GM13977 (cell line): ENCODE data around the gene COL3A1.

ENCODE experiments used
- DNase-seq: peaks from one replicate; pipeline ENCODE4 v3.0.0; 2012; ENCODE audit warnings: low spot score
- CTCF ChIP-seq: IDR thresholded peaks from 2 replicates; pipeline ENCODE4 v1.5.1; 2012; ENCODE audit warnings: mild to moderate bottlenecking, control low read depth; ENCODE audit not compliant: insufficient read depth; ENCODE audit errors: extremely low read depth, missing control alignments
- in situ Hi-C: fragments of 300-500 bp; cut with MboI; formaldehyde crosslinking; loops from one replicate; pipeline ENCODE4 v1.12.0; 2022; ENCODE audit warnings: low sequenced_read_pairs, low pct_unique_long_range_greater_than_20kb, mixed read lengths, inconsistent platforms; ENCODE audit not compliant: unreplicated experiment

COL3A1 gene

GRCh38 chr2:189012351-189012750 lies 38.2 kb downstream of the COL3A1 start:
- no peak for DNase-seq
- in situ Hi-C loops: no loop called here
- no peak for TF ChIP-seq CTCF

- in situ Hi-C loops: no loop called here
- no peak for DNase-seq
- no peak for TF ChIP-seq CTCF
Observed at GRCh38 chr2:189013031-189013430, 38.9 kb downstream of the COL3A1 start.

- in situ Hi-C loops: no loop called here
- no peak for TF ChIP-seq CTCF
- no peak for DNase-seq
Observed at GRCh38 chr2:189013671-189014448, 39.7 kb downstream of the COL3A1 start.

GRCh38 chr2:189014449-189015138 lies 40.4 kb downstream of the COL3A1 start:
- no peak for TF ChIP-seq CTCF
- in situ Hi-C loops: no loop called here

GRCh38 chr2:189015359-189015758 lies 41.2 kb downstream of the COL3A1 start:
- DNase-seq: no peak
- no peak for TF ChIP-seq CTCF
- in situ Hi-C loops: no loop called here

More at GRCh38 chr2:189014449-189015138, 40.4 kb downstream of the COL3A1 start:
- no peak for DNase-seq

GRCh38 chr2:189016311-189016861 lies 42.2 kb downstream of the COL3A1 start:
- no peak for DNase-seq
- in situ Hi-C loops: no loop called here
- no peak for TF ChIP-seq CTCF
